OCI-LY1 (cell line): ENCODE measurements around the gene GIPR.

ENCODE experiments used
- EZH2 ChIP-seq: fragments of 200-600 bp; sonication (generic), shearing (Covaris generic); IDR thresholded peaks from 2 replicates; pipeline ENCODE4 v1.8.0; 2017; ENCODE audit warnings: borderline replicate concordance, mixed run types, mild to moderate bottlenecking, antibody characterized with exemption, low read length, moderate library complexity, mixed read lengths
- TF ChIP-seq, protein P1 (sequence below): fragments of 200-600 bp; sonication (generic), shearing (Covaris generic); IDR thresholded peaks from 2 replicates; pipeline ENCODE4 v1.5.1; 2017; ENCODE audit warnings: mild to moderate bottlenecking, antibody characterized with exemption, low read length, moderate library complexity, mixed read lengths

DNA sequence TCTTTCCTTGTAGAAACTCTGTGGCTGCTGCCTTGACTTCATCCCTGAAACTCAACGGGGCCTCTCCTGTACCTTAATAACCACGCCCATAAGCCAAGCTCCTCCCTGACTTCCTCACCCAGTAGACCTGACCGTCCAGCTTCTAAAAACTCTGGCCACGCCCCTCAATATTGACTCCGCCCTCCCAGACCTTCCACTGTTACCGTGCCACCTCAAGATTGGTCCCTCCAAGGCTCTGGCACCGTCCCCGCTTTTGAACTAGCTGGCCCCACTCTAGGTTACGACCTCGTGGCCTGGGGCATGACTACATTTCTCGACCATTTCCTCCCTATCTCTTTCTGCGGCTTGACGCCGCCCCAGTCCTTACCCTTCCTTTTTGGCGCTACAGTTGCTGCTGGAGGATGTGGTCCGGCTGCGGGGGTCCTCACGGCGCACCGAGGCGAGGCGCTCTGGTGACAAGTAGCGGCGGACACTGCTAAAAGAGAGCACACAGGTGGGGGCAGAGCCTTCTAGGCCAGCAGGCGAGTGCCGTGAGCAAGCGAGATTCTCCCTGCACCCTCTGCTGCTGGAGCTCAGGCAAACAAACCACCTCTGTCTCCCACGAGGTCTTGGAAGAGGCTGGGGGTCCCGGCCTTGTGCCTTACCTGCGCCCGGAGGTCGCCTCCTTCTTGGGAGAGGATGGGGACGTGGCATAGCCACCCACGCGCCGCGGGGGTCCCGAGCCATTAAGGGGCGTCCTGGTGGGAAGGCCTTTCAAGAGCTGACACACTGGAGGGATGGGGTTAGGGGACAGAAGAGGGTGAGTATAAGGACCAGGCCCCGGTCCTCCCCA, 26.5 kb upstream of the GIPR start:
- TF ChIP-seq, protein P1, sequence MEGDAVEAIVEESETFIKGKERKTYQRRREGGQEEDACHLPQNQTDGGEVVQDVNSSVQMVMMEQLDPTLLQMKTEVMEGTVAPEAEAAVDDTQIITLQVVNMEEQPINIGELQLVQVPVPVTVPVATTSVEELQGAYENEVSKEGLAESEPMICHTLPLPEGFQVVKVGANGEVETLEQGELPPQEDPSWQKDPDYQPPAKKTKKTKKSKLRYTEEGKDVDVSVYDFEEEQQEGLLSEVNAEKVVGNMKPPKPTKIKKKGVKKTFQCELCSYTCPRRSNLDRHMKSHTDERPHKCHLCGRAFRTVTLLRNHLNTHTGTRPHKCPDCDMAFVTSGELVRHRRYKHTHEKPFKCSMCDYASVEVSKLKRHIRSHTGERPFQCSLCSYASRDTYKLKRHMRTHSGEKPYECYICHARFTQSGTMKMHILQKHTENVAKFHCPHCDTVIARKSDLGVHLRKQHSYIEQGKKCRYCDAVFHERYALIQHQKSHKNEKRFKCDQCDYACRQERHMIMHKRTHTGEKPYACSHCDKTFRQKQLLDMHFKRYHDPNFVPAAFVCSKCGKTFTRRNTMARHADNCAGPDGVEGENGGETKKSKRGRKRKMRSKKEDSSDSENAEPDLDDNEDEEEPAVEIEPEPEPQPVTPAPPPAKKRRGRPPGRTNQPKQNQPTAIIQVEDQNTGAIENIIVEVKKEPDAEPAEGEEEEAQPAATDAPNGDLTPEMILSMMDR, result no peak
- TF ChIP-seq EZH2, result no peak
